GM08714 (cell line): Measurements from ENCODE around the gene SDHA.
"Not testable (repeated sequence)": the region's sequence is repeated elsewhere in the genome, so short reads cannot be mapped to it uniquely, and the experiment has no call there.

Experiments
- H3K4me3 ChIP-seq: fragments of 200-500 bp; sonication (Bioruptor generic); 2 replicates; pipeline ENCODE4 v1.5.1; 2014; ENCODE audit warnings: mild to moderate bottlenecking, low read length, inconsistent platforms
- ZNF274 ChIP-seq: IDR thresholded peaks from 2 replicates; pipeline ENCODE4 v1.6.1; 2012; ENCODE audit warnings: mild to moderate bottlenecking, low read depth, low read length

The SDHA gene

GRCh38 chr5:213803-214395, 4.2 kb upstream of the SDHA start:
- no peak overlapping the region for H3K4me3 ChIP-seq
- no peak for TF ChIP-seq ZNF274

- not testable (repeated sequence) for H3K4me3 ChIP-seq
Observed at GRCh38 chr5:215256-215655, 2.9 kb upstream of the SDHA start.

DNA sequence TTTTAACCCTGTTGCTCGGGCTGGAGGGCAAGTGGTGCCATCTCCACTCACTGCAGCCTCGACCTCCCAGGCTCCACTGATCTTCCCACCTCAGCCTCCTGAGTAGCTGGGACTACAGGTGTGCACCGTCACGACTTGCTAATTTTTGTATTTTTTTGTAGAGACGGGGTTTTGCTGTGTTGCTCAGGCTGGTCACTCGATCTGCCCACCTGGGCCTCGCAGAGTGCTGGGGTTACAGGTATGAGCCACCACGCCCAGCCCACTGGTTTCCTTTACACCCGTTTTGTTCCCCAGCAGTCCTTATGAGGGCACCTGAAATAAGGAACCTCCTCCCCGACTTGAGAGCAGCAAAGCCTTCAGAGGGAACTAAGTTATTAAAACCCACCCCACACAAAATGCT, 2.0 kb upstream of the SDHA start:
- not testable (repeated sequence) for H3K4me3 ChIP-seq

- no peak for TF ChIP-seq ZNF274
- H3K4me3 ChIP-seq: peak overlapping the region; percentile 92
Observed at GRCh38 chr5:218457-219291, 554 bp downstream of the SDHA start.

- peak overlapping the region; percentile 92 for H3K4me3 ChIP-seq
- TF ChIP-seq ZNF274: no peak
Observed at GRCh38 chr5:219460-219863, 1.3 kb downstream of the SDHA start.

GRCh38 chr5:219991-220390, 1.9 kb downstream of the SDHA start:
- peak overlapping the region; percentile 92 for H3K4me3 ChIP-seq
- TF ChIP-seq ZNF274: no peak

DNA sequence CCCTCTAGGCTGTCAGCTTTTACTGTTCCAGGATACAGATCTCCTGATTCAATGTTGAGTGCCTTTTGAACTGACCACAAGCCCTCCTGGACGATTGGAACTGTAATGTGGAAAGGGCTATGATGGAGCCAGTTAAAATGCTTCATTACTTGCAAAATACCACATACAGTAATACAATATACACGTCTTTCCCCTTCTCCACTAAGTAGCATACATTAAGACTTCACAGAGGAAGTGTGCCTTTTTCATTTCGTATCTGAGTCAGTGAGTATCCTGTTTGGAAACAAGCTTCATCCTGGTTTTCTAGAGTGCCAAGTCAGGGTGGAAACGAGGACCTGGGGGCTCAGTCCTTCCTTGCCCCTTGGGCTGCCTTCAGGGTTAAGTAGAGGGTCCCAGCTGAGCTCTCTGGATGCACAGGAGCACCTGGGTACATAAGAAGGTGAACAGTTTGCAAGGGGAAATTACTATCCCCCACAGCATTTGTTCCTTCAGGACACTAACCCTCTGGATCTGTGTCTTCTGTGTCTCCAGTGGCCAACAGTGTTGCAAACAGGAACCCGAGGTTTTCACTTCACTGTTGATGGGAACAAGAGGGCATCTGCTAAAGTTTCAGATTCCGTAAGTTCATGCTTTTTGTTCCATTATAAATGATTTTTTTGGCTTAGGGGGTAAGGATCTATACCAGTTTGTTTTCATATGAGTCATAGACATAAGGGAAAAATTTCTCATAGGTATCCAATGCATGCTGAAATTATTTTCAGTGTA, 5.0 kb downstream of the SDHA start:
- not testable (repeated sequence) for H3K4me3 ChIP-seq

DNA sequence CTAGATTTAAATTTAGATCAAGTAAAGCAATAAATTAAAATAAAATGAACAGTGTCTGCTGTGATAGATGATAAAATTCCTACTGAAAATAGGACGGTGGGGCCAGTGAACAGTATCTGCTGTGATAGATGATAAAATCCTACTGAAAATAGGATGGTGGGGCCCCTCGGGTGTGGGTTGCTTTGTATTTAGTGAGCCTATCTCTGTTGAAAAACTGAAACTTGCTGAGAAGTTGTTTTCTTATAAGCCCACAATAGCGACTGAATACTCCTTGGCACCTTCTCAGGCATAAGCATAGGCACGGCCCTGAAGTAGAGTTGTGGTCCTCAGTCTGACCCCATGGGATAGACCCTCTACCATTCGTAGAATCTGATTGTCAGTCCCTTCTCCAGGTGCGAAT, 5.7 kb downstream of the SDHA start:
- H3K4me3 ChIP-seq: no peak overlapping the region

DNA sequence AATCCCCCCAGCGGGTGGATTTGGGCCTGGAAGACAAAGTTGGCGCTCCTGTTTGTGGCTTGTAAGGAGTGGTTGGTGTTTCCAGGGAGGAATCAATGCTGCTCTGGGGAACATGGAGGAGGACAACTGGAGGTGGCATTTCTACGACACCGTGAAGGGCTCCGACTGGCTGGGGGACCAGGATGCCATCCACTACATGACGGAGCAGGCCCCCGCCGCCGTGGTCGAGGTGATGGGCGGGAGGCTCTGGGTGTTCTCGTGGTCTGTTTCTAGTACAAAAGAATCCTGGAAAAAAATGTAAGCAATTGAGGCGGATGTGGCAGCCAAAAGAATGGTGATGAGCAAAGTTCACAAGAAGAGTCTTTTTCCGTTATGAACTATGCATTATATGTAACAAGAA, 7.2 kb downstream of the SDHA start:
- no peak for TF ChIP-seq ZNF274
- H3K4me3 ChIP-seq: no peak overlapping the region

More for the DNA sequence above, 5.7 kb downstream of the SDHA start:
- TF ChIP-seq ZNF274: no peak

- H3K4me3 ChIP-seq: not testable (repeated sequence)
Observed at GRCh38 chr5:227375-227774, 9.3 kb downstream of the SDHA start.

DNA sequence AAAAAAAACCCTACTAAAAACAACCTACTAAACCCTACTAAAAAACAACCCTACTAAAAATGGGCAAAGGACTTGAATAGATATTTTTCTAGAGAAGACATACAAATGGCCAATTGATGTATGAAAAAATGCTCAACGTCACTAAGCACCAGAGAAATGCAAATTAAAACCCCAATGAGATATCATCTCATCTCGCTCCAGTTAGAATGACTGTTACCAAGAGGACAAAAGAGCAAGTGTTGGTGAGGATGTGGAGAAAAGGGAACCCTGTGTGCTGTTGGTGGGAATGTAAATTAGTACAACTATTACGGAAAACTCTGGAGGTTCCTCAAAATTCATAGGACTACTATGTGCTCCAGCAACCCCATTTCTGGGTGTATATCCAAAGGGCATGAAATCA, 10.8 kb downstream of the SDHA start:
- no peak for TF ChIP-seq ZNF274
- H3K4me3 ChIP-seq: no peak overlapping the region

- TF ChIP-seq ZNF274: no peak
- H3K4me3 ChIP-seq: no peak overlapping the region
Observed at GRCh38 chr5:230711-231110, 12.6 kb downstream of the SDHA start.

GRCh38 chr5:231661-232060, 13.5 kb downstream of the SDHA start:
- no peak for TF ChIP-seq ZNF274
- no peak overlapping the region for H3K4me3 ChIP-seq

- not testable (repeated sequence) for H3K4me3 ChIP-seq
Observed at GRCh38 chr5:233426-233825, 15.3 kb downstream of the SDHA start.

DNA sequence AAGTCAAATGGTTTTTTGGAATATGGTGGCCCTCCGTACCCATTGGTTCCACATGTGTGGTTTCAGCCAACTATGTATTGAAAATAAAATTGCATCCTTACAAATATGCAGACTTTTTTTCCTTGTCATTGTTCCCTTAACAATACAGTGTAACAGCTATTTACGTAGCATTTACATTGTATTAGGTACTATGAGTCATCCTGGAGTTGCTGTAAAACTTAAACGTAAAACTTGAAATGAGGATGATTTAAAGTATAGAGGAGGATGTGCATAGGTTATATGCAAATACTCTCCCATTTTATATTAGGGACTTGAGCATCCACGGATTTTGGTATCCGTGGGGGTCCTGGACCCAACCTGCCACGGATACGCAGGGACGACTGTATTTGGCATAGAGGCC, 16.3 kb downstream of the SDHA start:
- no peak for TF ChIP-seq ZNF274
- H3K4me3 ChIP-seq: no peak overlapping the region

GRCh38 chr5:235527-235926, 17.4 kb downstream of the SDHA start:
- not testable (repeated sequence) for H3K4me3 ChIP-seq

GRCh38 chr5:237931-238330, 19.8 kb downstream of the SDHA start:
- H3K4me3 ChIP-seq: not testable (repeated sequence)

GRCh38 chr5:240550-240949, 22.4 kb downstream of the SDHA start:
- H3K4me3 ChIP-seq: not testable (repeated sequence)

- H3K4me3 ChIP-seq: not testable (repeated sequence)
Observed at GRCh38 chr5:241045-241669, 23.0 kb downstream of the SDHA start.

- not testable (repeated sequence) for H3K4me3 ChIP-seq
Observed at GRCh38 chr5:243683-244367, 25.7 kb downstream of the SDHA start.
